DMS114 treated with DMSO at 0.1 percent for 48 hours (cell line): ENCODE results near the gene HARS1.
A peak's percentile ranks its signal among the peaks of the same experiment; 100 is the strongest.
"Not testable (repeated sequence)": the region's sequence is repeated elsewhere in the genome, so short reads cannot be mapped to it uniquely, and the experiment has no call there.

Experiments used
- DNase-seq: peaks from one replicate; lab custom pipeline; 2025; ENCODE audit not compliant: unreplicated experiment; lab: John Stamatoyannopoulos, UW

HARS1 gene, protein sequence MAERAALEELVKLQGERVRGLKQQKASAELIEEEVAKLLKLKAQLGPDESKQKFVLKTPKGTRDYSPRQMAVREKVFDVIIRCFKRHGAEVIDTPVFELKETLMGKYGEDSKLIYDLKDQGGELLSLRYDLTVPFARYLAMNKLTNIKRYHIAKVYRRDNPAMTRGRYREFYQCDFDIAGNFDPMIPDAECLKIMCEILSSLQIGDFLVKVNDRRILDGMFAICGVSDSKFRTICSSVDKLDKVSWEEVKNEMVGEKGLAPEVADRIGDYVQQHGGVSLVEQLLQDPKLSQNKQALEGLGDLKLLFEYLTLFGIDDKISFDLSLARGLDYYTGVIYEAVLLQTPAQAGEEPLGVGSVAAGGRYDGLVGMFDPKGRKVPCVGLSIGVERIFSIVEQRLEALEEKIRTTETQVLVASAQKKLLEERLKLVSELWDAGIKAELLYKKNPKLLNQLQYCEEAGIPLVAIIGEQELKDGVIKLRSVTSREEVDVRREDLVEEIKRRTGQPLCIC

DNA sequence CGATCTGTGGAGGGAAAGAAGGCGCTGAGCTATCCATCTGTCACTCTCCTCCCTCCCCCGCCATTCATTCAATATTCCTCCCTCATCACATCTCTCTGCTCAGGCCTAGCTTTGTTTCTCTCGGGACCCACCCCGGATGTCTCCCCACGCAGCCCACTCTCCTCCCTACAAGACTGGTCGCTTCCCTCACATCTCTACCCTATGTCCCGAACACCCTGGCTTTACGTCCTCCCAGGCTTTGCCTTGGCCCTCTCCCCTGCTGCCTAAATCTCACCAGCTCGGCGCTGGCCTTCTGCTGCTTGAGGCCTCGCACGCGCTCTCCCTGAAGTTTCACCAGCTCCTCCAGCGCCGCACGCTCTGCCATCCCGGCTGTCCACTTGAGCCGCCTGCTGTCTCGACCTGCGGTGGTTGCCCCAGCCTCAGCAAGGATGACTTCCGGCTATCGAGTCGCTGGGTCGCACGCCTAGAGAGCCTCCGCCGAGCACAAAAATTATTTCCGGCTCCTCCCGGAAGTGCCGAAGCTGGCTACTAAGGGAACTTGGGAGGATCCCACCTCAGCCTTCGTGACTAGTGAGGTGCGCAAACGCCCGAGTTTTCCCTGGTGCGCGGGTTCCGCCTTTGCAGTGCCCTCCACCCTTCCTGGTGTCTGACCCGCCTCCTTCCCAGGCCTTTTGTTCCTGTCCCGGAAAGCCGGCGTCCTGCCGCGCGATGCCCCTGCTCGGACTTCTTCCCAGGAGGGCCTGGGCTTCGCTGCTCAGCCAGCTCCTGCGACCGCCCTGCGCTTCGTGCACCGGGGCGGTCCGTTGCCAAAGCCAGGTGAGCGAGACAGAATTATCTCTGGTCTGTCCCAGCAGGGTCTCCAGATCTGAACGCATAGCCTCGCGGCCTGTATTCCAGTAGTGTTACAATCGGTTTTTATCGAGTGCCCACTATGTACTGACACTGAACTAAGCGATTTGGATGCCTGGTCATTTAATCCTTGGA is at the start of gene HARS1, which contains the start of gene HARS2:
HARS1 (minus strand) TSS at position 430 of the 984 bp plus-strand sequence; CDS start at position 364, 66 bp downstream.
HARS2 (plus strand) TSS at position 515 of the 984 bp plus-strand sequence; CDS start at position 709, 194 bp downstream.
- DNase-seq, result peak; percentile 90

DNA sequence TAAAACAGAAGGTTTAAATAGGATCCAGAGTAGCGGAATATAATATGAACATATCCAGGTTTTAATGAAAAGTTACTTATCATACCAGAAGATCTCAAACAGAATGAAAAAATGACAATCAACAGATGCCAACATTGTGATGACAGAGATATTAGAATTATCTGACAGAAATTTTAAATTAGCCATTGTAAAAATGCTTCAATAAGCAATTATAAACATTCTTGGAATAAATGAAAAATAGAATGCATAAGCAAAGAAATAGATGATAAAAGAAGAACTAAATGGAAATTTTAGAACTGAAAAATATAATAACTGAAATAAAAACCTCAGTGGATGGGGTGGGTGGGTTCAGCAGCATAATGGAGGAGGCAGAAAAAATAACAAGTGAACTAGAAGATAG is 46.3 kb upstream of the HARS1 start:
- no peak for DNase-seq

DNA sequence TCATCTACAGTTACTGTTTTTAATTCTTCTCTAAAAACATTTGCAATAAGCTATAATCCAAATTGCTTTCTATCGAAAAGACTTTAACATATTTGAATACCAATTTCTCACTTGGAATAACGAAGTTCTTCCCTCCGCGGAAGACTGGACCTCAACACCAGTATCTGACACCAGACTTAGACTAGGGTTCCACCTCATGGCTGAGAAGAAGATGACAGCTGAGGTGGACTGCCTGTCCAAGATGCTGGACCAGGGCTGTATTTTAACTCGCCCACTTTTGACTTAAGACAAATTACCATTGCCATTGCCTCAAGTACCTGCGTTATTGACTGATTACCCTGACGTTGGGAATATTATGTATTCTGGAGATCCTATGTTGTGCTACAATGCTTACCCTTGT is 43.2 kb upstream of the HARS1 start:
- no peak for DNase-seq

DNA sequence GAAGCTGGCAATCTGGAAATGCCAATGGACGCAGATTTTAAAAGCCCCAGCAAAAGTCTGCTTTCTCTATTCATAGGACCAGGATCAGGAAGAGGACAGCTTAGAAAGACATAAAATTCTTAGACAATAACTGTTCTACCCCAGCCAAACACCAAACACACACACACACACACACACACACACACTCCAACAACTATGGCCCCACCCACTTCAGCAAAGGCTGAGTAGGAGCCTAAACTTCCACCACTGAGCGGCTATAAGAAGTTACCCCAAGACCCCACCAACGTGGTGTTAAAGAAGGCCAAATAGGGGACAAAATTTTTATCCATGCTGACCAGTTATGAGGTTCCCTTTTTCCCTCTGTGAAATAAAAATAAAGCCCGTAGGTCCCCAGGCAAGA is 41.9 kb upstream of the HARS1 start:
- no peak for DNase-seq

DNA sequence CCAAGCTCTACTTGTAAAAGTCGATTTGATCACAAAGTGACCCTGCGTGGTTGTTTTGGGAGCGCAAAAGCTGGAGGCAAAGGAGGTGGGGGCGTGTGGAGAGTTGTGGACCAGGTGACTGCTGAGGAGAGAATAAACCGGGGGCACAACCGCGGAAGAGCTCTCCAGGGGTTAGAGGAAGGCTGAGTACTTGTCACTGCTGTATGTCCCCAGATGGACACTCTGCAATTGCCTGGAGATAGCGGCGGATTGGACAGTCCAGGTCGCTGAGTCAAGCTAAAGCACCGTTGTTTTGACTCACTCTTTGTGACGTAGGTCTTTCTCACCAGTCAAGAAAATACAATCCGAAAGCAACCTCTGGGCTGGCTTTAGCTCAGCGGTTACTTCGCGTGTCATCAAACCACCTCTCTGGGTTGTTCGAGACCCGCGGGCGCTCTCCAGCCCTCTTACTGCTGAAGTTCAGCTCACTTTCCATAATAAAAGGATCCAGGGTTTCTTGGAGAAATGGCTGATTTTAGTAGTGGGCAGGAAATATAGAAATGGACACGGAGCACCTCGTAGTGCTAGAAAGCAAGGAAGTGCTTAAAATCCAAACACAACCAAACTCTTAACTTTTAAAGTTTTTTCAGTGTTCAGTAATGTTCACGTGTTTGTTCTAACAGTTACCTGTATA is 34.8 kb upstream of the HARS1 start:
- DNase-seq, result no peak

DNA sequence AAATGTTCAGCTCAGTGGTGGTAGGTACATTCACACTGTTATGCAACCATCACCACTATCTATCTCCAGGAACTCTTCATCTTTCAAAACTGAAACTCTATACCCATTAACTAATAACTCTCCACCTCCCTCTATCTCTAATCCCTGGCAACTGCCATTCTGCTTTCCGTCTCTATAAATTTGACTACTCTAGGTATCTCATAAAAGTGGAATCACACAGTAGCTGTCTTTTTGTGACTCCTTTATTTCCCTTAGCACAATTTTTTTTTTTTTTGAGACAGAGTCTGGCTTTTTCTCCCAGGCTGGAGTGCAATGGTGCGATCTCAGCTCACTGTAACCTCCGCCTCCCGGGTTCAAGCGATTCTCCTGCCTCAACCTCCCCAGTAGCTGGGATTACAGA is 30.2 kb upstream of the HARS1 start:
- DNase-seq, result not testable (repeated sequence)

DNA sequence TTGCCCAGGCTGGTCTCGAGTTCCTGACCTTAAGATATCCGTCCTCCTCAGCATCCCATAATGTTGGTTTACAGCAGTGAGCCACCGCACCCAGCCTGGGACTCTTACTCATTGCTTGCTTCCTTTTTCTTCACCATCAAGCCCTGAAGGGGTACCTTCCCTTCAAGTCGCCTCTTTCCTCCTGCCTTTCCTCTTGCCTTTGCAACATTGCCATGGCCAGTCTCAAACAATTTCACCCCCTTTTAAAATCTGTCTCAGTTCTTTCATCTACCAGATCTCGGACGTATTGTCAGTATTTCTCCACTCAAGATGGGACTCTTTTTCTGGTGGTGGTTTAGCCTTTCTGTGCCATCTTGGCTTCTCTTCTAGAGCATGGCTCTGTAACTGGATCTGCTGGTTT is 29.6 kb upstream of the HARS1 start:
- DNase-seq, result not testable (repeated sequence)

DNA sequence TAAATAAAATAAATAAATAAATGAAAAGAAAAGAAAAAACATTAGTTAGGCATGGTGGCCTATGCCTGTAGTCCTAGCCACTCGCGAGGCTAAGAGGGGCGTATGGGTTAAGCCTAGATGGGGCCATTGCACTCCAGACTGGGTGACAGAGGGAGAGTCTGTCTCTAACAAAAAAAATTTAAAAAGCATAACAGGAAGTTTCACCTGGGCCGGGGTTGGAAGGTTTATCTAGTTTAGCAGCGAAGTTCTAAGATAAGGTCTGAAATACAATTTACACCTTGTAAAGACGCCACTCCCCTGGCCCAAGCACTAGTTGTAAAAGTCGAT is 27.1 kb upstream of the HARS1 start:
- DNase-seq, result no peak

DNA sequence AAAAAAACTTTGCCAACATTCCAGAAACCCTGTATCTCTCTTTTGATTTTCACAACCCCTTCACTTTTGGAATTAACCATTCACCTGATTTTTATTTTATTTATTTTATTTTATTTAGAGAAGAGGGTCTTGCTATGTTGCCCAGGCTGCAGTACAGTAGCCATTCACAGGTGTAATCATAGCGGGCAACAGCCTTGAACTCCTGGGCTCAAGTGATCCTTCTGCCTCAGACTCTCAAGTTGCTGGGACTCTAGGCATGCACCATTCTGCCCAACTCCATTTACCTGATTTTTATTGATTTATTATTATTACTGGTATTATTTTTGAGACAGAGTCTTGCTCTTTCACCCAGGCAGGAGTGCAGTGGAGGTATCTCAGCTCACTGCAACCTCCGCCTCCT is 25.1 kb upstream of the HARS1 start:
- not testable (repeated sequence) for DNase-seq

DNA sequence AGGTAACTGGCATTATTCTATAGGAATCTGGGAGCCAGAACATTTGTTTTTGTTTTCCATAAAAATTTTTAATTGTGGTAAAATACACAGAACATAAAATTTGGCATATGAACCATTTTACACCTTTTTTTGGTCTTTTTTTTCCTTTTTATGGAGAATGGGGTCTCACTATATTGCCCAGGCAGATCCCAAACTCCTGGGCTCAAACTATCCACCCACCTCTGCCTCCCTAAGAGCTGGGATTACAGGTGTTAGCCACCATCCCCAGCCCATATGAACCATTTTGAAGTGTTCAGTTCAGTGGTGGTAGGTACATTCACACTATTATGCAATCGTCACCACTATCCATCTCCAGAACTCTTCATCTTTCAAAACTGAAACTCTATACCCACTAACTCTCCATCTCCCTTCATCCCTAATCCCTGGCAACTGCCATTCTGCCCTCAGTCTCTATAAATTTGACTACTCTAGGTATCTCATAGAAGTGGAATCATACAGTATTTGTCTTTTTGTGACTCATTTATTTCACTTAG is 22.5 kb upstream of the HARS1 start:
- DNase-seq, result no peak

DNA sequence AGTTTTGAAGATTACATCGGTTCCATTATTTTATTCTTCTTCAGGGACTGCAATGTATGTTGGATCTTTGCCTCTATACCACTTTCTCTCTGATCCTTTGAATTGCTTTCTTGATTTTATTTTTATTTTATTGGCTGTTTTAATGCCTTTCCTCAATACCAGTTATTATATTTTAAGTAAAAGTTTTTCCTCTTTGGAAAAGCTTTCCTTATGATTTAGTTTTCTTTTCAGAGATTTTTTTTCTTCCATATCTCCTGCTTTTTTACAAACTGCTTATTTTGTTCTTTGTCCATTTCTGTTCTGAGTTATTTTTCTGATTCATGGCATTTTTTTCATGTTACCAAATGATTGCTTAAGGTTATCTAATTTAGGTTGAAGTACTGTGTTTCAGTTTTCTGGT is 20.6 kb upstream of the HARS1 start:
- DNase-seq, result no peak

DNA sequence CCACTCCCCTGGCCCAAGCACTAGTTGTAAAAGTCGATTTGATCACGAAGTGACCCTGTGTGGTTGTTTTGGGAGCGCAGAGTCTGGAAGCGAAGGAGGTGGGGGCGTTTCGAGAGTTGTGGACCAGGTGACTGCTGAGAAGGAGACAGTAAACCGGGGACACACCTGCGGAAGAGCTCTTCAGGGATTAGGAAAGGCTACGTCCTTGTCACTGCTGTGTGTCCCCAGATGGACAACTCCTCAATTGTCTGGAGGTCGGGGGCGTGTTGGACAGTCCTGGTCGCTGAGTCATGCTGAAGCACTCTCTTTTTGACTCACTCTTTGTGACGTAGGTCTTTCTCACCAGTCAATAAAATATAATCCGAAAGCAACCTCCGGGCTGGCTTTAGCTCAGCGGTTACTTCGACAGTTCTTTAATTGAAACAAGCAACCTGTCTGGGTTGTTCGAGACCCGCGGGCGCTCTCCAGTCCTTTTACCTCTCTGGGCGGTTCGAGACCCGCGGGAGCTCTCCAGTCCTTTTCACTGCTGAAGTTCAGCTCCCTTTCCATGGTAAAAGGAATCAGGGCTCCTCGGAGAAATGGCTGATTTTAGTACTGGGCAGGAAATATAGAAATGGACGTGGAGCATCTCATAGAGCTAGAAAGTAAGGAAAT is 19.9 kb upstream of the HARS1 start:
- DNase-seq, result peak; percentile 95

DNA sequence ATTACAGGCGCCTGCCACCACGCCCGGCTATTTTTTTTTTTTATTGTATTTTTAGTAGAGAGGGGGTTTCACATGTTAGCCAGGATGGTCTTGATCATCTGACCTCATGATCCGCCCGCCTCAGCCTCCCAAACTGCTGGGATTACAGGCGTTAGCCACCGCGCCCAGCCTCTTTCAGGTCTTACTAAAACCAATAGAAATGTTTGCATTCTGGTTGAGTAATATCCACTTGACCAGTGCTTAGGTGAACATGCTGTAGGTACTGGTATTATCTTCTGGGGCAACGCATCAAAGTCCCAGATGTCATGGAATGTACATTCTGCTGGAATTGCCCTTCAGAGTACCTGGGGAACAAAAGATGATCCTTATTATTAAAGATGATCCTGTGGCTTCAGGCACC is 17.6 kb upstream of the HARS1 start:
- not testable (repeated sequence) for DNase-seq

DNA sequence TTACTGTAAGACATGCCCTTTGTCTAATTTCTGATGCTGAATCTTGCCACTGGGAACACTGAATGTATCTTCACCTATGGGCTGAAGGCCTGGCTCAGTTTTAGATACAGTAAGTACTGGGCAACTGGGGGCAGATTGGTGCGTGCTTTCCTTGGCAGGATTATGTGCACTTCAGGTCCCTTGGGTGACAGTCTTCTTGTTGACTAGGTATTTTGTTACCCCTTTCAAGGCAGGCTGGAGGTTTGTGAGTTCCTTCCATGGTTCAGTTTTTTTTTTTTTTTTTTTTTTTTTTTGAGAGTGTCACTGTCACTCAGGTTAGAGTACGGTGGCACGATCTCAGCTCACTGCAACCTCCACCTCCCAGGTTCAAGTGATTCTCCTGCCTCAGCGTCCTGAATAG is 16.6 kb upstream of the HARS1 start:
- DNase-seq, result no peak

DNA sequence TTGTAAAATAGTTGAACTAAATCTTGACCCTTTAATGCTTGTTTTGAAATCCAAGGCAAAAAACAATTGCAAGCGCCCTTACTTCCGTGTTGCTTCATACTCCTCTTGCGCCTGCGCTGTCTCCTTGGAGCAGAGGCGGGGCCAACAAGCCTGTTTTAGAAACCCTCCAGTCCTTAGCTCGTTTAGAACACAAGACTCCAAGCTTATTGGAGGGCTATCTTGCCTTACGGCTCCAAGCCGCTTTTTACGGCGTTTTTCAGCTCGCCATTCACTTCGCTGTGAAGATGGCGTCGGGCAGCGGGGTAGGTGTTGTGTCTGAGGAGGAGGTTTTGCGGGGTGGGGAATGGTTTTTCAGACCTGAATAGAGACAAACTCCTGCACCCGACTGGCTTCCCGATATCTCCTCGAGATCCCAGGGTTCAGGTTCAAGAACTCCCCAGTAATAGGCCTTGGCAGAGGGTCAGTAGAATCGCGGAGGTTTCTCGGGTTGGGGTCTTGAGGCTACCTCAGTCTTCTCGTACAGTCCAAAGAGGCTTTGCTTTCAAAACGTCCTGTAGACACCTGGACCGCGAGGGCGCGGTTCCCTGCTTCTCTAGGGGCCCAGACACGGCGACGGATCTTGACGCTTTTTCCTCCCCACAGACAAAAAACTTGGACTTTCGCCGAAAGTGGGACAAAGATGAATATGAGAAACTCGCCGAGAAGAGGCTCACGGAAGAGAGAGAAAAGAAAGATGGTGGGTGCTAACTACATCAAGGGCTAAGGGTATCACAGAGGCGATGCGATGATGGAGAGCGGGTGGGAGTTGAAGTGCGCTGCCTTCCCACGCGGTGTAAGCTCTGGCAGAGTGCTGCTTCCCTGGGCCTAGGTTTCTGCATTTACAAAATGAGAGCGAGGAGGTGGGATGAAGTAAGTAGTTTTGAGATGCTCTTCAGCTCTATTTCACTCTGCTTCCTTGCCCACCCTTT is 9.3 kb upstream of the HARS1 start, which contains the start of gene ZMAT2:
ZMAT2 (plus strand) TSS at position 271 of the 968 bp plus-strand sequence; CDS start at position 285, 14 bp downstream.
- DNase-seq, result peak; percentile 98

DNA sequence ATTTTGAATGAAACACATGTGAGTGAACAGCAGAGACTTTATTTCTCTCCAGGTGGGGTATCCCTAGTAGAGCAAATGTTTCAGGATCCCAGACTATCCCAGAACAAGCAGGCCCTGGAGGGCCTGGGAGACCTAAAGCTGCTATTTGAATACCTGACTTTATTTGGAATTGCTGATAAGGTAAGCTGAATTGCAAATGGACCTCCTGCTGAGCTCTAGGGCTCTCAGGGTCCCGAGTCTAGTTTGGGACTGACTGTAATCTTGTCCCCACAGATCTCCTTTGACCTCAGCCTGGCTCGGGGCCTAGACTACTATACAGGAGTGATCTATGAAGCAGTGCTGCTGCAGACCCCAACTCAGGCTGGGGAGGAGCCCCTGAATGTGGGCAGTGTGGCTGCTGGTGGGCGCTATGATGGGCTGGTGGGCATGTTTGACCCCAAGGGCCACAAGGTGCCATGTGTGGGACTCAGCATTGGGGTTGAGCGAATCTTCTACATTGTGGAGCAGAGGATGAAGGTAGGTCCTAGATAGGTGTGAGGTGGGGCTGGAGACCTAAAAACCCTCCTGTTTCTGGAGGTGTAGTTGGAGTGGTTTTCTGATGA is 5.8 kb upstream of the HARS1 start:
- DNase-seq, result no peak

DNA sequence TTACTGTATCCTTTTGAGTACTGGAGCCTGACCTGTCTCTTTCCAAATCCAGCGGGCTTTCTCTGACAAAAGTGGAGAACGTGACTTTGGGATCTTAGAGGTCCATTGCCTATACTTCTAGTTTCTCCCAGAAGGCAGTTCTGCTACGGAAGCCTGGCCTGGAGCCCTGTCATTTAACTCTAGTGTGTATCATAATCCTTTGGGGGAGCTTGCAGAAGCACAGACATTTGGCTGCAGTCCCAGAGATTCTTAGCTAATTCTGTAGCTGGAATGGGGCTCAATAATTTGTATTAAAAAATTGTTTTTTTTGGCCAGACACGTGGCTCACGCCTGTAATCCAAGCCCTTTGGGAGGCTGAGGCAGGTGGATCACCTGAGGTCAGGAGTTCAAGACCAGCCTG is 3.1 kb upstream of the HARS1 start:
- DNase-seq, result no peak

DNA sequence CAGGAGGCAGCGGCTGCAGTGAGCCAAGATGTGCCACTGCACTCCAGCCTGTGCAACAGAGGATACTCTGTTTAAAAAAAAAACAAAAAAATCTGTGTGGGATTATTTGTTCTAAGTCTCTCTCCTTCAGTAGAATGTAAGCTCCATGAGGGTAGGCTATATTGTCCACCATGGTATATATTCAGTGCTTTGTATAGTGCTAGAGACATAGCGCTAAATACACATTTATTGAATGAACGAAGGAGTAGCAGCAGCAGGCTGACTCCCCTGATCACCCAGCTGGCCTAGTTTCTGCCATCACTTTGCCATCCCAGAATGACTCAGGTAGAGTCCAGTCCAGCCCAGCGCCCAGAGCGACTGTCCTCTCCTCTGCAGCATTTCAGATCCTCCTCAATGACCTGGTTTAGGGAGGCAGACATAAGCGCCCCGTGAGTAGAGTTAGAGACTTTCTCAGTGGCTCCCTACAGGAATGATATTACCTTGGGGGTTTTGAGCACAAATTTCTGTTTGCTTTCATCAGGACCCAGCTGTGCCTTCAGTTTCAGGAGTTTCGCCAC is 716 bp downstream of the HARS1 start:
- DNase-seq, result no peak
